Activated B cell treated with CpG ODN at 0.5 μM for 24 hours (primary cell): ENCODE measurements around the gene HECTD3. TPM values are rescaled to one million over a fixed set of nuclear protein-coding genes. Genes with fewer than 3 reads are reported as not detected.

Experiments used
- total RNA-seq: library from RNA; stranded (reverse); gene quantifications from 2 replicates; pipeline ENCODE4 v1.2.3, GENCODE V29; 2022

Gene HECTD3
- total RNA-seq, 1 donor from 2014 or later, result 49.9 TPM

Other genes with a start within 250 kb of the HECTD3 start
- 3,767 and 4,240 TPM in 2 replicates for gene RPS8, start 235.8 kb downstream of the HECTD3 start, total RNA-seq
- gene BEST4, start 223.2 kb downstream of the HECTD3 start, total RNA-seq, result 0.49 and 0.62 TPM in 2 replicates
- 63.0 and 82.0 TPM in 2 replicates for gene PLK3, start 210.9 kb downstream of the HECTD3 start, total RNA-seq
- gene DYNLT4, start 204.0 kb downstream of the HECTD3 start, total RNA-seq, result not detected in 2 replicates
- gene BTBD19, start 202.8 kb downstream of the HECTD3 start, total RNA-seq, result 25.8 and 27.6 TPM in 2 replicates
- gene PTCH2, start 168.1 kb downstream of the HECTD3 start, total RNA-seq, result 1.2 TPM in 2 replicates
- 21.2 and 26.6 TPM in 2 replicates for gene EIF2B3, start 24.7 kb downstream of the HECTD3 start, total RNA-seq
- gene UROD, start 930 bp upstream of the HECTD3 start, total RNA-seq, result 60.3 and 64.9 TPM in 2 replicates
- gene ZSWIM5, start 195.3 kb upstream of the HECTD3 start, total RNA-seq, result 1.6 and 2.3 TPM in 2 replicates